DMS53 (cell line): ENCODE results near the gene MAP2.

Source experiments
- DNase-seq: peaks from one replicate; lab custom pipeline; 2025; lab: John Stamatoyannopoulos, UW

MAP2 gene

DNA sequence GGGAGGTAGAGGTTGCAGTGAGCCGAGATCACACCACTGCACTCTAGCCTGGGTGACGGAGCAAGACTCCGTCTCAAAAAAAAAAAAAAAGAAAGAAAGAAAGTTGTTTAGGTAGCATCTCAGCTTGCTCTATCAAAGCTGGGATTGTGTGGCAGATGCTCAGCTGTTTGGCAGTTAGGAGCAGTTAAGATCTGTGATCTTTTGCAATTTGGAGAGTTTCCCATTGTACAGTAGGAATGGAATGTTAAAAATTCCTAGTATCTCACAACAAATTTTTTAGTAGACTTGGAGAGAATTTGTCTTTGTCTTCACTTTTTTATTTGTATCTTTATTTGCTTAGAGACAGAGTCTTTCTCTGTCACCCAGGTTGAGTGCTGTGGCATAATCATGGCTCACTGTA is 224.9 kb downstream of the MAP2 start:
- DNase-seq = no peak

DNA sequence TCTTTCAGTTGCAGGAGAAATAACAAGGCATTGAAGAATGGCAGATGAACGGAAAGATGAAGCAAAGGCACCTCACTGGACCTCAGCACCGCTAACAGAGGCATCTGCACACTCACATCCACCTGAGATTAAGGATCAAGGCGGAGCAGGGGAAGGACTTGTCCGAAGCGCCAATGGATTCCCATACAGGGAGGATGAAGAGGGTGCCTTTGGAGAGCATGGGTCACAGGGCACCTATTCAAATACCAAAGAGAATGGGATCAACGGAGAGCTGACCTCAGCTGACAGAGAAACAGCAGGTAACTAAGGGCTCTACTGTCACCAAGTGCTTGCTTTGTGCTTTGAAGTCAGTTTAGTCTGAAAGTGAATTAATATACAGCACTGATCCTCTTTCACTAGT is 229.3 kb downstream of the MAP2 start:
- no peak for DNase-seq

DNA sequence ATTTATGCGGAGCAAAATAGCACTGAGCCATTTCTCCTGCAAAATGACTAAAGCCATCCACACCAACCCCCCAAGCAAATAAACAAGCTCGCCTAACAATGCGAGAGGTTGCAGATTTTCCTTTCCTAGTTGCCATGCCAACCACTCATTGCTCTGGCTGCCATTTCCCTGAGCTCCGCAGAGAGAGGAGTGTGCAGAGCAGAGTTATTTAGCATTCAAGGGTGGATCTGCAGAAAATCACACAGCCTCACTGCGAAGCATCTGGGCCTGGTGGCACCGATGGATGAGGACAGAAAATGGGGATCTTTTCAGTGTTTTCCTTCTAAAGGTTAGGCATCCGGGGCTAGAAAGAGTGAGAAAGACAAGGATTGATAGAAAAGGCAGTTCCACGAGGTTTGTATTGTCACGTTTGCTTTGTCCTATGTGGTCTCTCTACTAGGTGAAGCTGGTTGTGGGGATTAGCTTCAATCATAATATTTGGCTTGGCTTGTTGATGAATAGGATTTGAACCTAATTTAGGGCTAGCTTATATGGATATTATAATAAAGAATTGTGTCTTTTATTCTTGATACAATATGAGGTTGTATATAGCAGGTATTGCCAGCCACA is 237.5 kb downstream of the MAP2 start:
- DNase-seq = peak; percentile 6

DNA sequence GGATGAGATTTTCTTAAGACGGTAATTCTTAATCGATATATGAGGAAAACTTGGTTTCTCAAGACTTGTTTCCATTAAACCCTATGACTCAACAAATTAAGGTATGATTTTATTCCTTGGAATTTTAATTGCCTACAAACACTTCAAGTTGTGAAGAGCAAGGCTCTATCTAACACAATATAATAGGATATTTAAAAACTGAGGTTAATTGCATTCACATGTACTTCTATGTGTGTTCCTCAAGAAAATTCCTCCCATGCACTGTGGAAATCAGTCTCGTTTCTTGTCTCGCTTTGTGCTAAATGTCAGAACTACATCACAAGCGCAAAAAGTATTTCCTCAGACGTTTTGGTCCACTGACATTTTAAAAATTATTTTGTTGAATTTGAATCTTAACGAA is 238.2 kb downstream of the MAP2 start:
- no peak for DNase-seq

DNA sequence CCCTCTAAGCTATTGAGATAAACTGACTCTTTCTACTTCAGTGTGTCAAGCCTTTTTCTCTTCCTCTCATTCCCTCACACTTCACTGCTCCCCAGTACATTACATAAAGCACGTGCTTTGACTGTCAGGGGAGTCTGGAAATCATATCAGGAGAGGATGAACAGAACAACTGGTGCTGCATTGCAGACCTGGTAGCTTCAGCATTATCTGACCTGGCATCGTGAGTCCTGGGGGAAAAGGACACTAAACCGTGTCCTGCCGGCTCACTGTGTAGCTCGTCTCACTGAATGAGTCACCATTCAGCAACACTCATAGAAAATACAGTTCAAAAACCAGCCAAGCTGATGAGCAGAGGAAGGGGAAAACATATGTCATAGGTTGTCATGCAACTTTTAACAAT is 239.3 kb downstream of the MAP2 start:
- DNase-seq = no peak

DNA sequence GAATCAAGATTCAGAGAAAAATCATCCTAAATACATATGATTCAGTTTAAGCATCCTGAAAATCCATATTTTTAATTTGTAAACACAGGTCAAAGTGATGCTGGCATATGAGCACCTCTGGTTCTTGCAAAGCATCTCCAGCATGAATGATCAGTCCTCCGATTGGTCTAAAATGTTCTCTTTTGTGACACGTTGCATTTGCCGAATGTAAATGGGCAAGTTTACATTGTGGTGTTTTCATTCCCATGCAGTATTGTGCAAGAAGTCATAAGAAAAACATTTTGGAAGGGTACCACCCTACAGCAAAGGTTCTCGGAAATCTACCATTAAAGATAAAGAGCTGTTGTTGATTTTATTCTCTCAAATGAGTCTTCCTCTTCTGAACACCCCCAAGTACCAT is 239.8 kb downstream of the MAP2 start:
- no peak for DNase-seq

DNA sequence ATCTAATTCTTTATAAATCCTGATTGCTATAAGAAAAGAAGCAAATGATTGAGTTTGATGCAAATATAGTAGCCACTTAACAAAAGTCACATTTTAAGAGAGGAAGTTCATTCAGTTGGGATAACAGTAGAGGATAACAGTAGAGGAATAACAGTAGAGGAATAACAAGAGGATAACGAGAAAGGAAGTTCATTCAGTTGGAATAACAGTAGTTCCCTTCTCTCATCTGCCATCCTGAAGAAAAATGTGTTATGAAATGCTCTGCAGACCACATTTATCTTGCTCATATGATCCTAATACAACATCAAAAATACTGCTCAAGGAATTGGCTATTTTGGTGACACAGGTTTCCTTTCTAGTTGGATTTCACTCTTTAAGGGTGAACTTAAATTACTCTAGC is 242.4 kb downstream of the MAP2 start:
- DNase-seq = no peak

DNA sequence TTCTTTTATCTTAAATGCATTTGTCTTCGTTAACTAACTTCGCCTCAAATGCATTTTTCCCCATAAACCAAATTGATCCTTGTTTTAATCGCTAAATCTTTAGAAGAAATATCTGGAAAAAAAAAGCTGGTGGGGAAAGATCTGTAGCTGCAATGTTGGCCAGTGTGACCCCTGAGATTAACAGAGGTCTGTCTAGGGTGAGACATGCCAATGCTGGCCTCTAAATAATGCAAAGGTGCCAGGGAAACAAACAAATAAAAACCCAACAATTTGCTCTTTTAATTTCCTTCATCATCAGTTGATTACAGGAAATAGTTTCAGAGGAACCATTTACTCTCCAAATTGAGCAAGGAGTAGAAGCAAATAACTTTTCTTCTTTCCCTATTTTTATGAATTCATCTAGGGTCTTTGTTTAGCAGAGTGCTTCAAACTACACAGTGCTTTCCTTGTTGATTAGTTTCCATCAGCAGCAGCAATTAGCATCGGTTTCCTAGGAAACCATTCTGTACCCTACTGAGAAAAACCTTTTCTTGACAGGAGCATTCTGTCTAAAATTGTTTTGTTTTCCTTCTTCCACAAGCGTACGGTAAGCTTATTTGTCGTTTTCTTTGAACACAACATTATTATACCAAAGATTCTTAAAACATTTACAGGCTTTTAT is 247.3 kb downstream of the MAP2 start:
- no peak for DNase-seq

DNA sequence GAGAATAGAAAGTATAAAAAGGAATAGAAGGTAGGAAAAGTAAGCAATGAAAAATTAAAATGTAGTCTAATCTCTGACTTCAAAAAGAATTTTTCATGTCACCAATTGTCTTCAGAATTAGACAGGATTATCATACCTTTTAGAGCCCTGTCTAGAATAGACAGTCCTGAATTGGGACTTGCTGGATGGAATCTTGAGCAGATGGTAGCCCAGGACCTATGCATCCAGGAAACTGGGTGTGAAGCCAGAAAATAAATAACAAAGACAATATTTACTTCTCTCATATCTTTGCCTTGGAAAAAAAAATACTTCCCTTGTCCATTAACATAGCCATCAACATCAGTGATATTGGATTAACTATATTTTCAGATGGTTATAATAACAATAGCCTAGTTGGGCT is 250.0 kb downstream of the MAP2 start:
- peak; percentile 6 for DNase-seq

DNA sequence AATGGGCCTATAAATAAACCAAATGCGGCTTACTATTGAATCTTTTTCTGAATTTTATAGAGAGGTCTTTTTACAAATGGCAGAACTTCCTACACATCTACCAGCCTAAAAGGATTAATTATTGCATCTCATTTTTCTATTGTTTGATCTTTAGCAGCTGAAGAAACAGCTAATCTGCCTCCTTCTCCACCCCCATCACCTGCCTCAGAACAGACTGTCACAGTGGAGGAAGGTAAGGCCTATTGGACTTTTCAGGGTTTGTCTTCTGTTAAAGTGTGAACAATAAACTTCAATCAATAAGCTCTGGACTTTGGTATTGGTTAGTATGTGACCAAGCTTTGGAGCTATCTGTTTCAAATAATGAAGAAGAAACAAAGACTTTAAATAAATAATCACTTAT is 256.7 kb downstream of the MAP2 start:
- no peak for DNase-seq

DNA sequence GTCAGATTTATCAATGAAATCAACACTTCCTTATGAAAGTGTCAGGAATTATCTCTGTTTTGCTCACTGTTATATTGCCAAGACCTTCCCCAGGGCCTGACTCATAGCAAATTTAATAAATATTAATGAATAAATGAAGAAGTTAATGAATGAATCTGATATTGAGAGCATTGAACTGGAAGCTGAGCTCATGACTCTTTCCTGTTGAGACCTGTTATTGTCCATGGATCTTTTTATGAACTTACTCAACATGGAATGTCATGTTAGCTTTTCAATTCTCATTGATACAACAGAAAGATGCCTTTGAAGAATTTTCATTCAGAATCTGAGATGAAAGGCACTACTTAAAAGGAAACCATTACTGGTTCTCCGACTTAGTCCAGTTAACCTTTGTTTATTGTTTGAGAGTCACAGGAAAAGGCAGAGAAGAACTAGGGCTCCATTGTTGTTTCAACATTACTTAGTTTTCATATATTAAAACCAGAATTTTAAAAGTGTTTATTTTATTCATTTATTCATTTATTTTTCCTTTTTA is 257.4 kb downstream of the MAP2 start:
- no peak for DNase-seq

DNA sequence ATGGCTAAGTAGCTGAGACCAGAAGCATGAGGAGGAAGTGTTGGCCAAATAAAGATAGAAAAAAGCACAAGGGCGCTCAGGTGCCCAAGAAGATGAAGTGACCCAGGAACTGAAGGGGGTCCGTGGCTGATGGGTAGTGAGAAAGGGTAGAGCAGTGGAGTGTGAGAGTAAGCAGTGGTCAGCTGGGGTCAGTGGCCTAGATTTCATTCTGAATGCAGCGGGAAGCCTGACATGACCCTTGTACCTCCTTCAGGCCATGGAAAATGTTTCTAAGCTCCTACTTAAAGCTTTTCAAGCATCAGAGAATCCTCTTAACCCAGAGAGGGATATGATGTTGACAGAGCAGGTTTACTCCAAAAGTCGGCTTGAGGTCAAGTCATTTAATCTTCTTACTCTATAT is 258.8 kb downstream of the MAP2 start:
- DNase-seq = no peak

DNA sequence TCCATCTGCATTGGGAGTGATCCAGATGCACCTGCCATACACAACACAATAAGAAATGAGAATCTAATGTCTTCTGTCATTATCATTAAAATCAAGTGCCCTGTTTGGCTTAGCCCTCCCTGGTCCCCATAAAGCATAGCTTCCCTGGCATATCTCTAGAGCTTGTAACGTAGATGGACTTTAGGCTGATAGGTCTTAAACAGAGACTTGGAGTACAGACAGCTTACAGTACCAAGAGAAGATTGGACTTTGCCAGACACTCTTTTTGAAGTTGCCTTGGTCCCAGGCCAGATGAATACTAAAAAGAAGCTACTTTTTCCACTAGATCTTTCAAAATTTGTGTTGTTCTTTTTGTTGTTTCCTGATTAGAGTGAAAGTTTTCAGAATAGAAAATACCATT is 261.5 kb downstream of the MAP2 start:
- no peak for DNase-seq

DNA sequence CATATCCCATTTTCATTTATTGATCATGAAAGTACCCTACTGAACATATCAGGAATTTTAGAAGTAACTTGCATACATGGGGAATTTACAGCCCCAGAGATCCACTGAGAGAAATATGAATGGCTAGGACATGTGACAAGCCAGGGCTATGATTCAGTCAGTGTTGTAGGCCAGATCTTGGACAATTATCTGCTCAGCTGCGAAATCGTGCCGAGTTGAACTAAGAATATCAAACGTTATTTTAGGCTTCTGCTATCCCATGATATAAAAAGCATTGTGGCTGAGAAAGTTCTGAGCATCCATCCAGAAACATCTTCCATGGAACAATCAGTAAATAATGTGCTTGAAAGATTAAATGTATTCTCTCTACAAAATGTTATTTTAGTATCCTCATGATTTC is 262.1 kb downstream of the MAP2 start:
- DNase-seq = no peak

DNA sequence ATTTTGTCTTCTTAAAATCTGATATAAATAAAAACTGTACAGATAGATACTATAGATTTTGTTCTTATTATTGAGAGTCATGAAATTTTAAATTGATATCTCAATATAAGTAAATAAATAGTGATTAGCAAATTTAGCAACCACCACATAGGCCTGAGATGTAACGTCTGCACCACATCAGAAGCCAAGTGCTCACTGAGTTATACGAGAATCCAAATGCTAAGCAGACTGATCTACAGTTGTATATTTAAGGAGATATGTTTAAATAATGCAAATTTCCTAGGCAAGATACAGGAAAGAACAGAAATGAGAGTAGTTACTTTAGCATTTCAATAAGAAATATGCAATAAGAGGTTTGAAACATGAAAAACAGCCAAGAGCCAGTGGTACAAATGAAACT is 262.6 kb downstream of the MAP2 start:
- no peak for DNase-seq

DNA sequence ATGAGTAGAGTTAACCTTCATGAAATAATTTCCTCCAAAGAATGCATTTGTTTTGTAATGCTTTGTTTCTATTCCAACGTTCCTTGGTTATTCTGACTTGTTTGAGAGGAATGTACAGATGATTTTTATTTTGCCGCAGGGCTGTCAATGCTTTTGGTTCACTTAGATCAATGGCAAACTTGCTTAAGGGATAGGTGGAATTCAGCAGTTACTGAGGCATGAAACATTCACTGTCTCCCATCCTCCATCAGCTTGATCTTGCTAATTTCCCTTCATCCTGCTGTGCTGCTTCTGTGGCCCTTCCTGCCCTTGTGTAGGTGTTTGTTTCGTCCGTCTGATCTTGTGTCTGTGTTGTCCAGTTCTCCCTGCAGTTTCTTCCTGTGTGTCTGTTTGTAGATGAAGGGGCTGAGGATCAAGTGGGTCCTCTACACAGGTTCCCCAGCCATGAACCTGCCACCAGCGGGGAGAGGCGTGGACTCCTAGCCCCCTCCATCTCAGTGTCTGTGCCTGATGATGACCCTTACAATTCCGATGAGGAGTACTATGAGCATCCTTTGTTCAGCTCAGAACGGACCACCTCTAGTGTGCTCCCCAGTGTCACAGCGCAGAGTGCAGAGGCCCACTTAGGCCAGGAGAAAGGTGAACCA is 263.6 kb downstream of the MAP2 start:
- no peak for DNase-seq

DNA sequence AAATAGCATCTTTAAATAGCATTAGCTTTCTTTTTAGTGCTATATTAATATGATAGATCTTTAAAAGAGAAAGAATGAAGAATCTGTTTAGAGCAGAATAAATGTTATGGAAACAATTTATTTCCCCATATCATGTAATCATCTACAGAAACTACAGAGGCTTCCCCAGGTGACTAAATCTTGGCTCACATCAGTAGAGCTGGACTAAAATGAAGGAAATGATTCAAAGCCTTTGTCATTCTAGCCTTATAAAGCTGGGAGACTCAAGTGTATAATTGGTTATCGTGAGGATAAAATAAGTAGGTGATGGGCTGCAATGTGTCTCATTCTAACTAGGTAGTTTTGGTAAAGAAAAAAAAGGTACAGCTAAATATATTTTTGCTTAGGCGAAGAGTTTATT is 264.5 kb downstream of the MAP2 start:
- no peak for DNase-seq

DNA sequence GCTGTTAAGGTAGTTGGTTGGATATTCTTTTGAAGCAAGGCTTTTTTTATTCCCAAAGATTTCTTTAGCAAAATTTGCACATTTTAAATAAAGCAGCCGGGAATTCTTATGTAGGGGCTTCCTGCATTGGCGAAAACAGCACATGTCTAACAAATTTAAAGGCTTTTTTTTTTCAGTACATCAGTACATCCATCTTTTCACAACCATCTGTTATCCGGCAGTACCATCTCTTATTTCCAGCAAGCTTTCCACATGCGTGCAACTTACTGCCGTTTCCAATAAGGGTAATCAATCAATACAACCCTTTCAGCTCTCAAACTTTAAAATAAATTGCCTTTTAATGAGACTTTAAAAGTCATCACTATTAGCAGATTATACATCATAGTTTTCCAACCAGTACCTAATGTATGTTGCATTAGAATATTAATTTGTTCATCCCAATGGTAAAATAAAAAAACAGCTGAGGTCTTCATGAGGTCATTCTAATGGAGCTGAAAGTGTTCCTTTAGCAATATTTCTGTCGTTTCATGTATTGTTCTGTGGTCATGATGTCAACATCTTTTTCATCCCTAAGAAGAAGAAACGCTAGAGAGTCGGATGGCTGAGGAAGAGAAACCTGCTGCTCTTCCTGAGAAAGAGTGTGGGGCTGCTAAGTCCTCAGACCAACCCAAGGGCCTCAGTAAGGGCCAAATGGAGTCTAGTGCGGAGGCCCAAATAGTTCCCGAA is 266.3 kb downstream of the MAP2 start:
- no peak for DNase-seq

DNA sequence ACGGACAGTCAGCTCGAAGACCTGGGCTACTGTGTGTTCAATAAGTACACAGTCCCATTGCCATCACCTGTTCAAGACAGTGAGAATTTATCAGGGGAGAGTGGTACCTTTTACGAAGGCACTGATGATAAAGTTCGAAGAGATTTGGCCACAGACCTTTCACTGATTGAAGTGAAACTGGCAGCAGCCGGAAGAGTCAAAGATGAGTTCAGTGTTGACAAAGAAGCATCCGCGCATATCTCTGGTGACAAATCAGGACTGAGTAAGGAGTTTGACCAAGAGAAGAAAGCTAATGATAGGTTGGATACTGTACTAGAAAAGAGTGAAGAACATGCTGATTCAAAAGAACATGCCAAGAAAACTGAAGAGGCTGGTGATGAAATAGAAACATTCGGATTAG is 270.9 kb downstream of the MAP2 start:
- no peak for DNase-seq

DNA sequence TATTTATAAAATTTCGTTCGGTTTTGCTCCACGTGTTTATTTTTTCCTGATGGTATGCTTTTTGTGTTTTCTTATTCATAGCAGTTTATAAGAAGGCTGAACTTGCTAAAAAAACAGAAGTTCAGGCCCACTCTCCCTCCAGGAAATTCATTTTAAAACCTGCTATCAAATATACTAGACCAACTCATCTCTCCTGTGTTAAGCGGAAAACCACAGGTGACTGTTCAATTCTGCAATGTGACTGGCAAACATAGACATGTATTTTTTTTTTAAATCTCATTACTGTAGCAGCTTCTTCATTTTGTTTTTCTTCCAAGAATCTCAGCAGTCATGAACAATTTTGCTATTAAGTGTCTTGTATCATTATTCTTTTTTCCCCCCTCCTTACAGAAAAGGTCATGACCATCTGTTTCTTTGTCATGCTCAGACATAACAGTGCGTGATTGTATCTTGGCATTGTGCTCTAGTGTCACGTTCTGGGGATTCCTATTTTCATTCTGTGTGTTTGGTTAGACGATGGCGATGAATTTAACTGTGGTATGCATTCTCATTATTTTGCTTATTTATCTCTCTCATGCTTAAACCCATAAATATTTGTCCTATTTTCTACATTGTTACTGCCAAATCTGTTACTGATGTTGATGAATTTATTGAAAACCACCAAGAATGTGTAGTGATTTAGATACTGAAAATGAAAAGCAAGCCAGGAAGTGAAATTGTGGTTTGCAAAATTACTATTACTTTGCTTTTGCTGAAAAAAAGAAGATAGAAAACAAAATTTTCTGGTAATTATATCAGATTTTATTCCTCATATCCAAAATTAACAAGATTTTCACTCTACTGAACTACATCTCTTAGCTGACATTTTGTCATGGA is 273.2 kb downstream of the MAP2 start:
- no peak for DNase-seq

DNA sequence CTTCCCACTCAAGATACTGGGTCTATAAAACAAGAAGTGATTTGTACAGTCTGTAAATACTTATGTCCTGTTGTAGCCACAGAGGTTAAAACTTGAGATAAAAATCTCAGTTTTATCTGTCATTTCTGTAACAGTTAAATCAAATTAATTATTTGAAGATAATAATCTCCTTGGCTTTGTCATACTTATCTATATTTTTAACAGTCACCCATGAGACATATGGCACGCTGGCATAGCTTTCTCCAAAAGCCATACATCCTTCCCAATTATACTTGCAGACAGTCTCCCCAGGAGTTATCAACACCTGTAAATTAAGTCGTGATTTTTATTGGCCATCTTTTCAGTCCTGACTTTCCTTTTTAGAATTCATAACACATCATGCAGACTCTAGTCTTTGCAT is 278.9 kb downstream of the MAP2 start:
- no peak for DNase-seq

DNA sequence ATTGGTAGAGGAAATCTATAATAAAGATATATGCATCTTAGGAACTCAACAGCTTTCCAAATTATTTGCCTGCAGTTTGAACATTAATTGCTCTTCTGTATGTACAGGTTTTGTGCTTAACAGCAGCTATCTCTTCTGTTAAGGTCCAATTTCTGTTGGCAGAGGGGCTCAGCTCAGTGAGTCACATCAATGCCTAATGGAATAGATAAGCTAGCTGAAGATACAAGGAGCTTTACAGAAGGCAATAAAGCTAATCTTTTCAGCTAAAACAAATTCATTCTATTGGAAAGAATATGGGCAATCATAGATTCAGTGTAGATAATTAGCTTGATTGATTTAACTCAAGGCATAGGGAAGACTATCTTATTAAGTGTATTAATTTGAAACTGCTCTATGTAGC is 289.4 kb downstream of the MAP2 start:
- no peak for DNase-seq
